Right renal pelvis (tissue), 4 donors: ENCODE measurements around the gene ERBB4. TPM values are rescaled to one million over a fixed set of nuclear protein-coding genes. Genes with fewer than 3 reads are reported as not detected.

Experiments used
- DNase-seq, 4 donors: peaks; one replicate each; pipeline ENCODE4 v3.0.0-alpha.2; 2013; ENCODE audit warnings: low read depth in 4 of 4, low spot score in 3 of 4, missing footprints in 1 of 4
- polyA plus RNA-seq, 4 donors: library from polyadenylated mRNA; unstranded; fragments of 120-200 nt; gene quantifications; one replicate each; pipeline ENCODE4 v1.2.1, GENCODE V29; 2013; ENCODE audit not compliant: insufficient read length in 4 of 4

Gene ERBB4
- polyA plus RNA-seq, 4 donors: 44.8 to 56.5 (median 51.3) TPM

GRCh38 chr2:211955648-211956047 lies 583.0 kb downstream of the ERBB4 start:
- DNase-seq: no peak

- no peak for DNase-seq
These were observed 589.7 kb downstream of the ERBB4 start for GRCh38 chr2:211948932-211949331.

GRCh38 chr2:211946960-211947359 lies 591.6 kb downstream of the ERBB4 start:
- DNase-seq: no peak

GRCh38 chr2:211944572-211944971 lies 594.0 kb downstream of the ERBB4 start:
- no peak for DNase-seq

GRCh38 chr2:211942153-211942552 lies 596.4 kb downstream of the ERBB4 start:
- DNase-seq: no peak

GRCh38 chr2:211941216-211941747 lies 597.3 kb downstream of the ERBB4 start:
- no peak for DNase-seq

- no peak for DNase-seq
These were observed 599.4 kb downstream of the ERBB4 start for GRCh38 chr2:211939177-211939576.

- DNase-seq: no peak
These were observed 603.8 kb downstream of the ERBB4 start for GRCh38 chr2:211934811-211935210.

- DNase-seq: no peak
These were observed 607.3 kb downstream of the ERBB4 start for GRCh38 chr2:211931314-211931713.

GRCh38 chr2:211930331-211930730 lies 608.3 kb downstream of the ERBB4 start:
- peak in 3 of 4 donors; percentile 2 to 7 (median 2) for DNase-seq

- no peak for DNase-seq
These were observed 610.4 kb downstream of the ERBB4 start for GRCh38 chr2:211928201-211928600.

- DNase-seq: no peak
These were observed 615.6 kb downstream of the ERBB4 start for GRCh38 chr2:211923019-211923418.

- DNase-seq: no peak
These were observed 634.6 kb downstream of the ERBB4 start for GRCh38 chr2:211903961-211904360.

- no peak for DNase-seq
These were observed 637.3 kb downstream of the ERBB4 start for GRCh38 chr2:211901226-211901846.

GRCh38 chr2:211900518-211900917 lies 638.1 kb downstream of the ERBB4 start:
- DNase-seq: no peak

GRCh38 chr2:211900000-211900399 lies 638.6 kb downstream of the ERBB4 start:
- DNase-seq: peak in 2 of 4 donors; percentile 8 to 10

- DNase-seq: no peak
These were observed 639.9 kb downstream of the ERBB4 start for GRCh38 chr2:211898702-211899101.

GRCh38 chr2:211881449-211881848 lies 657.2 kb downstream of the ERBB4 start:
- no peak for DNase-seq

GRCh38 chr2:211879323-211879722 lies 659.3 kb downstream of the ERBB4 start:
- DNase-seq: no peak

GRCh38 chr2:211877061-211877460 lies 661.5 kb downstream of the ERBB4 start:
- DNase-seq: no peak

GRCh38 chr2:211875488-211875887 lies 663.1 kb downstream of the ERBB4 start:
- no peak for DNase-seq

GRCh38 chr2:211868996-211869533 lies 669.5 kb downstream of the ERBB4 start:
- DNase-seq: no peak
